ENCODE measurements around the gene TRIM33.
"Not testable (repeated sequence)": the region's sequence is repeated elsewhere in the genome, so short reads cannot be mapped to it uniquely, and the experiment has no call there.

The TRIM33 gene

GRCh38 chr1:114448370-114449036, 62.5 kb downstream of the TRIM33 start:
- no peaks in the 10 kb centered on the region for H3K4me1 ChIP-seq (ENCODE audit: control insufficient read depth, insufficient read depth, low read length)
- peaks cover 4 to 9% of the 10 kb centered on the region in 2 donors for H3K36me3 ChIP-seq (ENCODE audit: control insufficient read depth in 2 of 2, insufficient read depth in 2 of 2, low read length in 2 of 2)
- H3K27ac ChIP-seq (ENCODE audit: low read length), result no peak overlapping the region
- H3K4me3 ChIP-seq (ENCODE audit: low read length in 2 of 2), result no peak overlapping the region
- H3K9ac ChIP-seq (ENCODE audit: low read length in 2 of 2), result no peak overlapping the region
- H3K9me3 ChIP-seq (ENCODE audit: control insufficient read depth in 2 of 2, low read length in 2 of 2), result no peaks in the 10 kb centered on the region
- H3K27me3 ChIP-seq (ENCODE audit: control insufficient read depth in 1 of 2, insufficient read depth in 2 of 2, low read length in 2 of 2), result no peaks in the 10 kb centered on the region

GRCh38 chr1:114446198-114446597, 64.8 kb downstream of the TRIM33 start:
- Histone ChIP-seq H3K27me3 (ENCODE audit: control insufficient read depth in 1 of 2, insufficient read depth in 2 of 2, low read length in 2 of 2) (no peaks in the 10 kb centered on the region), H3K9me3 (ENCODE audit: control insufficient read depth in 2 of 2, low read length in 2 of 2) (no peaks in the 10 kb centered on the region), H3K9ac (ENCODE audit: low read length in 2 of 2) (no peak overlapping the region), H3K36me3 (ENCODE audit: control insufficient read depth in 2 of 2, insufficient read depth in 2 of 2, low read length in 2 of 2) (peaks cover 2 to 6% of the 10 kb centered on the region in 2 donors), H3K4me3 (ENCODE audit: low read length in 2 of 2) (no peak overlapping the region), H3K4me1 (ENCODE audit: control insufficient read depth, insufficient read depth, low read length) (no peaks in the 10 kb centered on the region), H3K27ac (ENCODE audit: low read length) (no peak overlapping the region)

GRCh38 chr1:114443226-114443625, 67.8 kb downstream of the TRIM33 start:
- not testable (repeated sequence) for H3K4me3 ChIP-seq (ENCODE audit: low read length in 2 of 2); H3K27me3 ChIP-seq (ENCODE audit: control insufficient read depth in 1 of 2, insufficient read depth in 2 of 2, low read length in 2 of 2); H3K9me3 ChIP-seq (ENCODE audit: control insufficient read depth in 2 of 2, low read length in 2 of 2); H3K36me3 ChIP-seq (ENCODE audit: control insufficient read depth in 2 of 2, insufficient read depth in 2 of 2, low read length in 2 of 2); H3K9ac ChIP-seq (ENCODE audit: low read length in 2 of 2); H3K4me1 ChIP-seq (ENCODE audit: control insufficient read depth, insufficient read depth, low read length); H3K27ac ChIP-seq (ENCODE audit: low read length)

- no peaks in the 10 kb centered on the region for H3K27me3 ChIP-seq (ENCODE audit: control insufficient read depth in 1 of 2, insufficient read depth in 2 of 2, low read length in 2 of 2)
- H3K4me1 ChIP-seq (ENCODE audit: control insufficient read depth, insufficient read depth, low read length), result no peaks in the 10 kb centered on the region
- H3K9me3 ChIP-seq (ENCODE audit: control insufficient read depth in 2 of 2, low read length in 2 of 2), result no peaks in the 10 kb centered on the region
- no peak overlapping the region for H3K27ac ChIP-seq (ENCODE audit: low read length)
- no peak overlapping the region for H3K4me3 ChIP-seq (ENCODE audit: low read length in 2 of 2)
- peaks cover 2 to 6% of the 10 kb centered on the region in 2 donors for H3K36me3 ChIP-seq (ENCODE audit: control insufficient read depth in 2 of 2, insufficient read depth in 2 of 2, low read length in 2 of 2)
- no peak overlapping the region for H3K9ac ChIP-seq (ENCODE audit: low read length in 2 of 2)
Observed at GRCh38 chr1:114441332-114441731, 69.7 kb downstream of the TRIM33 start.

GRCh38 chr1:114439369-114439768, 71.6 kb downstream of the TRIM33 start:
- Histone ChIP-seq H3K9ac (ENCODE audit: low read length in 2 of 2) (no peak overlapping the region), H3K4me1 (ENCODE audit: control insufficient read depth, insufficient read depth, low read length) (no peaks in the 10 kb centered on the region), H3K27ac (ENCODE audit: low read length) (no peak overlapping the region), H3K9me3 (ENCODE audit: control insufficient read depth in 2 of 2, low read length in 2 of 2) (no peaks in the 10 kb centered on the region), H3K27me3 (ENCODE audit: control insufficient read depth in 1 of 2, insufficient read depth in 2 of 2, low read length in 2 of 2) (no peaks in the 10 kb centered on the region), H3K36me3 (ENCODE audit: control insufficient read depth in 2 of 2, insufficient read depth in 2 of 2, low read length in 2 of 2) (peaks cover 2 to 4% of the 10 kb centered on the region in 2 donors), H3K4me3 (ENCODE audit: low read length in 2 of 2) (no peak overlapping the region)

GRCh38 chr1:114437812-114438211, 73.2 kb downstream of the TRIM33 start:
- no peak overlapping the region for H3K4me3 ChIP-seq (ENCODE audit: low read length in 2 of 2)
- no peaks in the 10 kb centered on the region for H3K9me3 ChIP-seq (ENCODE audit: control insufficient read depth in 2 of 2, low read length in 2 of 2)
- no peak overlapping the region for H3K9ac ChIP-seq (ENCODE audit: low read length in 2 of 2)
- H3K27me3 ChIP-seq (ENCODE audit: control insufficient read depth in 1 of 2, insufficient read depth in 2 of 2, low read length in 2 of 2), result no peaks in the 10 kb centered on the region
- peaks cover 0 to 2% of the 10 kb centered on the region in 2 donors for H3K36me3 ChIP-seq (ENCODE audit: control insufficient read depth in 2 of 2, insufficient read depth in 2 of 2, low read length in 2 of 2)
- H3K4me1 ChIP-seq (ENCODE audit: control insufficient read depth, insufficient read depth, low read length), result no peaks in the 10 kb centered on the region
- no peak overlapping the region for H3K27ac ChIP-seq (ENCODE audit: low read length)

GRCh38 chr1:114436799-114437198, 74.2 kb downstream of the TRIM33 start:
- Histone ChIP-seq H3K9ac (ENCODE audit: low read length in 2 of 2) (no peak overlapping the region), H3K36me3 (ENCODE audit: control insufficient read depth in 2 of 2, insufficient read depth in 2 of 2, low read length in 2 of 2) (peaks cover 0 to 2% of the 10 kb centered on the region in 2 donors), H3K9me3 (ENCODE audit: control insufficient read depth in 2 of 2, low read length in 2 of 2) (no peaks in the 10 kb centered on the region), H3K4me1 (ENCODE audit: control insufficient read depth, insufficient read depth, low read length) (no peaks in the 10 kb centered on the region), H3K27ac (ENCODE audit: low read length) (no peak overlapping the region), H3K4me3 (ENCODE audit: low read length in 2 of 2) (no peak overlapping the region), H3K27me3 (ENCODE audit: control insufficient read depth in 1 of 2, insufficient read depth in 2 of 2, low read length in 2 of 2) (no peaks in the 10 kb centered on the region)

- Histone ChIP-seq H3K36me3 (ENCODE audit: control insufficient read depth in 2 of 2, insufficient read depth in 2 of 2, low read length in 2 of 2) (peaks cover 0 to 2% of the 10 kb centered on the region in 2 donors), H3K27ac (ENCODE audit: low read length) (no peak overlapping the region), H3K4me3 (ENCODE audit: low read length in 2 of 2) (no peak overlapping the region), H3K9ac (ENCODE audit: low read length in 2 of 2) (no peak overlapping the region), H3K27me3 (ENCODE audit: control insufficient read depth in 1 of 2, insufficient read depth in 2 of 2, low read length in 2 of 2) (no peaks in the 10 kb centered on the region), H3K9me3 (ENCODE audit: control insufficient read depth in 2 of 2, low read length in 2 of 2) (no peaks in the 10 kb centered on the region), H3K4me1 (ENCODE audit: control insufficient read depth, insufficient read depth, low read length) (no peaks in the 10 kb centered on the region)
Observed at GRCh38 chr1:114435088-114435715, 75.8 kb downstream of the TRIM33 start.

- H3K9me3 ChIP-seq (ENCODE audit: control insufficient read depth in 2 of 2, low read length in 2 of 2), result no peaks in the 10 kb centered on the region
- no peaks in the 10 kb centered on the region for H3K27me3 ChIP-seq (ENCODE audit: control insufficient read depth in 1 of 2, insufficient read depth in 2 of 2, low read length in 2 of 2)
- peaks cover 0 to 4% of the 10 kb centered on the region in 2 donors for H3K36me3 ChIP-seq (ENCODE audit: control insufficient read depth in 2 of 2, insufficient read depth in 2 of 2, low read length in 2 of 2)
- H3K27ac ChIP-seq (ENCODE audit: low read length), result no peak overlapping the region
- no peak overlapping the region for H3K9ac ChIP-seq (ENCODE audit: low read length in 2 of 2)
- H3K4me1 ChIP-seq (ENCODE audit: control insufficient read depth, insufficient read depth, low read length), result no peaks in the 10 kb centered on the region
- H3K4me3 ChIP-seq (ENCODE audit: low read length in 2 of 2), result no peak overlapping the region
Observed at GRCh38 chr1:114431026-114431425, 80.0 kb downstream of the TRIM33 start.

GRCh38 chr1:114428083-114428754, 82.8 kb downstream of the TRIM33 start:
- no peaks in the 10 kb centered on the region for H3K9me3 ChIP-seq (ENCODE audit: control insufficient read depth in 2 of 2, low read length in 2 of 2)
- no peaks in the 10 kb centered on the region for H3K27me3 ChIP-seq (ENCODE audit: control insufficient read depth in 1 of 2, insufficient read depth in 2 of 2, low read length in 2 of 2)
- peaks cover 3 to 11% of the 10 kb centered on the region in 2 donors for H3K36me3 ChIP-seq (ENCODE audit: control insufficient read depth in 2 of 2, insufficient read depth in 2 of 2, low read length in 2 of 2)
- H3K4me3 ChIP-seq (ENCODE audit: low read length in 2 of 2), result no peak overlapping the region
- no peaks in the 10 kb centered on the region for H3K4me1 ChIP-seq (ENCODE audit: control insufficient read depth, insufficient read depth, low read length)
- no peak overlapping the region for H3K27ac ChIP-seq (ENCODE audit: low read length)
- H3K9ac ChIP-seq (ENCODE audit: low read length in 2 of 2), result no peak overlapping the region

- Histone ChIP-seq H3K9me3 (ENCODE audit: control insufficient read depth in 2 of 2, low read length in 2 of 2) (no peaks in the 10 kb centered on the region), H3K27ac (ENCODE audit: low read length) (no peak overlapping the region), H3K9ac (ENCODE audit: low read length in 2 of 2) (no peak overlapping the region), H3K4me1 (ENCODE audit: control insufficient read depth, insufficient read depth, low read length) (no peaks in the 10 kb centered on the region), H3K27me3 (ENCODE audit: control insufficient read depth in 1 of 2, insufficient read depth in 2 of 2, low read length in 2 of 2) (no peaks in the 10 kb centered on the region), H3K4me3 (ENCODE audit: low read length in 2 of 2) (no peak overlapping the region), H3K36me3 (ENCODE audit: control insufficient read depth in 2 of 2, insufficient read depth in 2 of 2, low read length in 2 of 2) (peaks cover 3 to 9% of the 10 kb centered on the region in 2 donors)
Observed at GRCh38 chr1:114427612-114428011, 83.4 kb downstream of the TRIM33 start.

All from stomach smooth muscle (tissue), 2 donors.